NCI-H748 treated with DMSO at 0.1 percent for 48 hours (cell line): ENCODE results near the gene CENPT.

Experiments used
- DNase-seq: peaks from one replicate; lab custom pipeline; 2025; lab: John Stamatoyannopoulos, UW

The CENPT gene

GRCh38 chr16:67806428-67807147 is 40.9 kb downstream of the CENPT start, which contains the start of the genes RANBP10 and TSNAXIP1:
Gene RANBP10 (minus strand): TSS chr16:67806560. CDS start chr16:67806536, 24 bp downstream.
Gene TSNAXIP1 (plus strand): TSS chr16:67806889. CDS start chr16:67807150, 261 bp downstream.
- DNase-seq, result peak; percentile 93

- no peak for DNase-seq
Measured at GRCh38 chr16:67805718-67806427, 41.6 kb downstream of the CENPT start.

GRCh38 chr16:67804853-67805542 is 42.5 kb downstream of the CENPT start:
- no peak for DNase-seq

- no peak for DNase-seq
Measured at GRCh38 chr16:67803894-67804293, 43.6 kb downstream of the CENPT start.

- DNase-seq, result no peak
Measured at GRCh38 chr16:67801883-67802282, 45.6 kb downstream of the CENPT start.

GRCh38 chr16:67801241-67801640 is 46.3 kb downstream of the CENPT start:
- DNase-seq, result no peak

- no peak for DNase-seq
Measured at GRCh38 chr16:67800338-67800926, 47.1 kb downstream of the CENPT start.

GRCh38 chr16:67796099-67796718 is 51.3 kb downstream of the CENPT start:
- no peak for DNase-seq

- DNase-seq, result no peak
Measured at GRCh38 chr16:67790071-67790470, 57.4 kb downstream of the CENPT start.

GRCh38 chr16:67786491-67786890 is 61.0 kb downstream of the CENPT start:
- no peak for DNase-seq

GRCh38 chr16:67783353-67783725 is 64.2 kb downstream of the CENPT start:
- DNase-seq, result no peak

GRCh38 chr16:67782567-67783352 is 64.7 kb downstream of the CENPT start:
- no peak for DNase-seq

- no peak for DNase-seq
Measured at GRCh38 chr16:67781565-67781921, 66.0 kb downstream of the CENPT start.

- DNase-seq, result no peak
Measured at GRCh38 chr16:67780847-67781564, 66.5 kb downstream of the CENPT start.

GRCh38 chr16:67779256-67780014 is 68.1 kb downstream of the CENPT start:
- no peak for DNase-seq
